ENCODE results near the gene UQCRHL.
"Not testable (repeated sequence)": the region's sequence is repeated elsewhere in the genome, so short reads cannot be mapped to it uniquely, and the experiment has no call there.

The UQCRHL gene

DNA sequence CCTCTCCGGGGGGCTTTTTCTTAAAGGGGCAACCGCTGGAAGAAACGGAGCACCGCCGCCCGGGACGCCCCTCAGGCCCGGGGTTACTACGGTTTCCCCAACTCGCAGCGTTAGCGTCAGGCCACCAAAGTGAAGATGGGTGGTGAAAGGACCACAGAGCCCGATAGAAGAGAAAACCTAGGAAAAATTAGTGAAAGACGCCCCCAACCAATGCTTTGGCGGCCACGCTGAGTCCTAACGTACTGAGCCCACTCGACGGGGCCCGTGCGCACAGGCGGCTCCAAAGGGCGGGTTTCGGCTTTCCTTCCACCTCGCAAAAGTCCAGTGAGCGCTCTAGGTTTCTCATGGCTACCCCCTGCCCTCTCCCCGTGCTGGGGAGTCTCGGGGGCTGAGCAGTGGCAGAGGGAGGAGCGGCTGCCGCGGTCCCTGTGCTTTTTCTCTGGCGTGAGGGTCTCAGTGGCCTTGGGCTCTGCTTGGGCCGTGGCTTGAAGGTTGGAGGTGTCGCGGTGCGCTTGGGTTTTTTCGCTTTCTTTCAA lies 27.8 kb upstream of the UQCRHL start:
- no peak for DNase-seq

DNA sequence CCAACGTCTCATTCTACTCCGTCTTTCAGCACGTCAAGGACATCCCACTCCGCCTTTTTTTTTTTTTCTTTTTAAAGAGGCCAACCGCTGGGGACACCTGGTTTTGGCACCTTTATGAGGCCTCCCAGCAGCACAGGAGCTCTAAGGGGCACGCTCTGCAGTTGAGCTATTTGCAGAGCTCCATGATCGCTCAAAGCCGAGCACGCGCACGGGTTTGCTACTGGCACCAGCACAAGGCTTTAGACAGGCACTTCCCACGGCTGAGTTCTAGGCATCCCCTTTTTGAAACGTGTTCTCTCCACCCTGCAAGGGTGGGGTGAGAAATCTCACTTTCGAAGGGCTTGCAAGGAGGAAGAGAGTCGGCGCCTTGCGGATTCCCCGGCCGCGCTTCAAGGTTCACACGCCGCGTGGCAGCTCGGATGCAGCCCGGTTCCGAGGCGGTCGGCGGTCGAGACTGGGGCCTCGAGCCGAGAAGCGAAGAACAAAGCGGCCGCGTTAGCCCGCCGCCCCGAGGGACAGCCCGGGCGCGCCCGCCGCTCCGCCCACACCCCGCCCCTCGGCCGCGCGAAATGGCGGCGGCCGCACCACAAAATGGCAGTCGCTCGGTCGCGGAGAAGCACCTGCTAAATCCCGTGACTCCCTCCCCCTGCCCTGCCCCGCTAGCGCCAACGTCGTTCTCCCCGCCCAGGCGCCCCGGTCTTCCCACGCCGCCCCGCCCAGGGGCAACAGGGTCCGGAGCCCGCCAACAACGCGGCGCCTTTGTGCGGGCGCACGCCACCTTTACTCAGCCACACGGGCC lies 27.2 kb upstream of the UQCRHL start:
- DNase-seq, result peak; percentile 94

DNA sequence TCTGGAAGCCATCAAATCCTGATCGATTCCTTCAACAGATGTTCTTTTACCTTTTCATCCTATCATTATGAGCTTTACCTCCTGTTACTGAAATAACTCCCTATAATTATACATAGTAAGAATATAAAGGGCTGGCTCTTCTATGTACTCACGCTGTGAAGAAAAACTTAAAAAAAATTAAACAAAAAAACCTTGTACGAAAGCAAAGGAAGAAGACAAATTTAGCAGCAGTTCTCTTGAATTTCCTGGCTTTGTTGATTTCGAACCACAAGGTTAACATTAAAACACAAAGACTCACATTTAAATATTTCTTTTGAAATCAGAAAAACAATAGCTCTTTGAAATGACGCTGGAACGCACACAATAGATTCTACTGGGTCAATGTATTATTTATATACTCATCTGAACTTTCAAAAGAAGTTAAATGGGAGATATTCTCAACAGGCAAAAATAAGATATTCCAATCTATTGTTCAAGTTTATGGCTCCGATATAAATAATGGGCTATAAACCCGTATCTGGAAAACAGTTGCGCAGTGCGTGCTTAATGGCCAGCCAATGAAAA lies 26.5 kb upstream of the UQCRHL start:
- no peak for DNase-seq

GRCh38 chr1:15833069-15833679 lies 25.7 kb upstream of the UQCRHL start:
- peak; percentile 75 for DNase-seq

- DNase-seq, result no peak
Observed at GRCh38 chr1:15830258-15830657, 22.8 kb upstream of the UQCRHL start.

- DNase-seq, result not testable (repeated sequence)
Observed at GRCh38 chr1:15828931-15829330, 21.5 kb upstream of the UQCRHL start.

- DNase-seq, result not testable (repeated sequence)
Observed at GRCh38 chr1:15827567-15827966, 20.1 kb upstream of the UQCRHL start.

DNA sequence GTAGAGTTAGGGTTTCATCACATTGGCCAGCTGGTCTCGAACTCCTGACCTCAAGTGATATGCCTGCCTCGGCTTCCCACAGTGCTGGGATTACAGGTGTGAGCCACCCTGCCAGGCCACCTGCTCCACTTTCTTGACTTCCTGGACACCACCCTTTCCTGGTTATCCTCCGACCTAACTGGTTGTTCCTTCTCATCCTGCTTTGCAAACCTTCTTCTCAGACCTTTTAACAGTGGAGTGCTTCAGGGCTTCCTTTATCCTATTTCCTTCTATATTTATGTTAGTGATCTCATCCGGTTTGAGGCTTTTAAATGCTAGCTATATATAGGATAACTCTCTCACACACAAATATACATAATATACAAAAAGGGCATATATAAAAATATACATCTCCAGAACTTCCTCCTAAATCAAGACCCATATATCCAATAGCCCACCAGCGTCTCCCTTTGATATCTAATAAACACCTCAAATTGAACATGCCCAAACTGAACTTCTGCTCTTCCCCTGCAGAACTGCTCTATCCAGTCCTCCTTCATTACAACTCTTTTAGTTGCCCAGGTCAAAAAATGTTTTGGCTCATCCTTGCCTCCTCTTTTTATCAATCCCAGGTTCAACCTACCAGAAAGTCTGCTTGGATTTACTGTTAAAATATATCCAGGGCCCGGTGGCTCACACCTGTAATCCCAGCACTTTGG lies 19.5 kb upstream of the UQCRHL start:
- DNase-seq, result no peak

DNA sequence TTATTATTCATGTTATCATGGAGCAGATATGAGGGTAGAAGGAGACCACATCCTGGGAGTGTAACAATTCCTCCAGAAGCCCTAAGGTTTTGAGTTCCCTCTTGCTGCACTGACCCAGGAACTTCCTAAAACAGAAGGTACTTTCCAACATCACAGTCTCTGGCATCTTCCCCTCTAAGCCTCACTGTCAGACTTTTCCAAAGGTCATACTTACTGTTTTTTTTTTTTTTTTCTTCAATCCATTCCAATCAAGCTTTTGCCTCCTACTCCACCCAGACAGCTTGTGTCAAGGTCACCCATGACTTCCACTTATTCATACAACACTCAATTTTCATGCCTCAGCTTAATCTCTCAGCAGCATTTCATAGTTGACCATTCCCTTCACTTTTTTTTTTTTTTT lies 18.4 kb upstream of the UQCRHL start:
- no peak for DNase-seq

- DNase-seq, result no peak
Observed at GRCh38 chr1:15820478-15820877, 13.0 kb upstream of the UQCRHL start.

- DNase-seq, result peak; percentile 26
Observed at GRCh38 chr1:15816674-15817073, 9.2 kb upstream of the UQCRHL start.

DNA sequence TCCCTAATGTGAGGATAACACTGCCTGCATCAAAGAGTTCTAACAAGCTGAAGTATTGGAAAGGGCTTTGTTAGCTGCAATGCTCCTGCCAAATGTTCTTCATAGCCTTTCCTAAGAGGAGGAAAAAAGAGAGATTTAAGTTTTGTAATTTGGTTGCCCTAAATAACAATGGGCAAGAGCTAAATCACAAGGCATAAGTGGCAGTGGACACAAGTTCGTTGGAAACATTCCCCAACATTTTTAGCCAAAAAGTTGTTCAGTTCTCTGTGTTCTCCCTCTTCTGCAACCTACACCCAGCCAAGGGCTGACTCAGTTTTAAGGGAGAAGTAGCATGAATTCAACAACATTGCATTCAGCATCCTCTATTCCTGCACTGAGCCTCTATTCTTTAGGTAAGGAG lies 2.6 kb upstream of the UQCRHL start:
- no peak for DNase-seq

DNA sequence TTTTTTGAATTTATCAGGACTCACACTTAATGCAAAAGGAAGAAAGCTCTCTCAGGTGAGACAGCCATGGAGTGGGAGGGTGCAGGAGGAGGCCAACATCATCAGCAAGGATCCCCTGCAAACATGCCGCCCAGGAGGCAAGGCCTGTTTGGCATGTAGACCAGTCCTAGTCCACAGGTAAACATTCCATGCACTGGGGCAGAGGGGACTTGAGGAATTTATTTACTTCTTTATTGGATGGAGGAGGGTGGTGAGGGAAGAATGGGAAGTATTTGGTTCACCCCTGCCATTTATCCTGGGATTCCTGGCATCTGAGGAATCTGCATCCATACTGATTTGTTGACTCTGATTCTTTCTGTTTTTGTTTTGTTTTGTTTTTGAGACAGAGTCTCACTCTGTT lies 1.5 kb upstream of the UQCRHL start:
- DNase-seq, result no peak

DNA sequence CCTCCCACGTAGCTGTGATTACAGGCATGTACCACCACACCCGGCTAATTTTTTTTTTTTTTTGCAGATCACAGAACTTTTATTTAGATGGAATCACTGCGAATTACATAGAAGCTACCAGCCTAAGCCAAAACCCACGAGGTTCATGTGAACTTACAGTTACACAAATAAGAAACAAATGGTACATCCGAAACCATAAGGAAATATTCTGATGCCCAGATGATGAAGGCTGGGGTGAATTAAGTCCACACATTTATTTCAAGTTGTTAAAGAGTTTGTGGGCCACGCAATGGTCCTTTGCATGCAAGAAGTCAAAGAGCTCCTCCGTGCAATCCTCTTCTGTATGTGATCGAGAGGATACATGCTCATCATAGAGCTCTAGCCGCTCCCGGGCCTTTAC lies 328 bp downstream of the UQCRHL start:
- DNase-seq, result no peak

- no peak for DNase-seq
Observed at GRCh38 chr1:15804060-15804459, 3.4 kb downstream of the UQCRHL start.

- DNase-seq, result peak; percentile 30
Observed at GRCh38 chr1:15803380-15803779, 4.1 kb downstream of the UQCRHL start.

GRCh38 chr1:15802234-15802965 lies 5.0 kb downstream of the UQCRHL start:
- no peak for DNase-seq

DNA sequence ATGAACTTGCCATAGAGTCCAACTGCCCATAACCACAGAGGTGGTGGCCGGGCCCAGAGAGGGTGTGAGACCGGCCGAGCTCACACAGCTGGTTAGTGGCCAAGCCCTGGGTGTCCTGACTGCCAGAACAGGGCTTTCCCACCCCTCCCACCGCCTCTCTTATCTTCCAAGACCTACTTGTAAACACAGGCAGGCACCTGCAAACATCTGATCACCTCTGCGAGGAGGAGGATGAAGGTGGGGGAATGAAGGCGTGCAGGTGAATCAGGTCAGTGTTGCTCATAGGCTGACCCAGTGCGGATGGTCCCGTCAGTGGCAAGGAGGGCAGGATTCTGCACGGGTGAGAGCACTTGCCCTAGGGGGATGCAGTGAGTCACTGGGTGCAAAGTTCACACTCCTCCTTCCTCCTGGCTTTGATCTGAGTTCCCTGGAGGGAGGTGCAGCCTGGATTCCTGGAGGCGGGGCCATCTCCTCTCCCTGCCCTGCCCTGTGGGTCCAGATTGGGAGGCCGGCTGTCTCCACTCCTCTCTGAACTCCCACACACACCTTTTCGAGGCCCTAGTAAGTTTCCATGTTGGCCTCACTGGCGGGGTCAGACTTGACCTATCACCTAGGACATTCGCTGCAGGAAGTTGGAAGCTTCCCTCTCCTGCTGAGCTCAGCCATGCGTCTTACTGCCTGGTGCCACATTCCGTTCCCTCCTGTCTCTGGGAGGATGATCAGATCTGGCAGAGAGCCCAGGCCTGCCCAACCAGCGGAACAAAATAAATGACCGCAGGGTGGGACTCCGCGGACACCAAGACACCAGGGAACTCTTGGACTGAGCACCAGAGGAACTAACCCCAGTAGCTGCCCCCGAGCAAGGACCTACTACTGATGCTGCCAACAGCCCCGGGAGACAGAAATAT lies 7.3 kb downstream of the UQCRHL start:
- no peak for DNase-seq

DNA sequence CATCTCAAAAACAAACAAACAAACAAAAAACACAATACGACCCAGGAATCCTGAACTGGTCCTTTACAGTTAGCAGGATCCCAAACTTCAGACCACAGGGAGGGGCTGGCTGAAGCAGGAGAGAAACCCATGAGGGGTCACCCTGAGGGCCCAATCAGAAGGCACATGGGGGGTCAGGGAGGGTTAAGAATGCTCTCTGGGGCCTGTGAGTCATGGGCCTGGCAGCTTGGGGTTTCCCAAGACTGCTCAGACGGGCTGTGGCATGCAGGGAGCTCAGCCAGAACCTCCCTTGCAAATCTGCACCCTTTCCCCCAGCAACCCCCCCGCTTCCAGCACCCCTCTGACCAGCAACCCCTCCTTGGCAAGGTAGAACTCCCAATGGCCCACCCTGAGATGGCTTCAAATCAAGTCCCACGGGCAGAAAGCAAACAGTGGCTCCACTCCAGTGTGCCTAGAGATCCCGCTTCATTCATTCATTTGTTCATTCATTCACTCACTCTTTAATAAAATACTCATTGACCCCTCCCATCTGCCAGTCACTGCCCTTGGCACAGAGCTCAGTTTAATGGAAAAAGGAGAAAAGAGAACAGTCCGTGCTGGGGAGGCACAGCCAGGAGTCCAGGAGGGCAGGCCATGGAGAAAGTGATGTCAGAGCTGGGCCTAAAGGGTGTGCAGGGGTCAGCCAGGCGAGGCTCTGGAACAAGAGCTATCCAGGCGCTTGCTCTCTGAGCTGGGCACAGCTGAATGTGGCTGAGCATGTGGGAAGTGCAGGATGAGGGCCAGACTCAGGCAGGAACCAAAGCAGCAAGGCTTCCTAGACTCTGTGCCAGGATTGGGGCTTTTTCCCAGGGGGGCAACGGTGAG lies 8.2 kb downstream of the UQCRHL start:
- peak; percentile 19 for DNase-seq

DNA sequence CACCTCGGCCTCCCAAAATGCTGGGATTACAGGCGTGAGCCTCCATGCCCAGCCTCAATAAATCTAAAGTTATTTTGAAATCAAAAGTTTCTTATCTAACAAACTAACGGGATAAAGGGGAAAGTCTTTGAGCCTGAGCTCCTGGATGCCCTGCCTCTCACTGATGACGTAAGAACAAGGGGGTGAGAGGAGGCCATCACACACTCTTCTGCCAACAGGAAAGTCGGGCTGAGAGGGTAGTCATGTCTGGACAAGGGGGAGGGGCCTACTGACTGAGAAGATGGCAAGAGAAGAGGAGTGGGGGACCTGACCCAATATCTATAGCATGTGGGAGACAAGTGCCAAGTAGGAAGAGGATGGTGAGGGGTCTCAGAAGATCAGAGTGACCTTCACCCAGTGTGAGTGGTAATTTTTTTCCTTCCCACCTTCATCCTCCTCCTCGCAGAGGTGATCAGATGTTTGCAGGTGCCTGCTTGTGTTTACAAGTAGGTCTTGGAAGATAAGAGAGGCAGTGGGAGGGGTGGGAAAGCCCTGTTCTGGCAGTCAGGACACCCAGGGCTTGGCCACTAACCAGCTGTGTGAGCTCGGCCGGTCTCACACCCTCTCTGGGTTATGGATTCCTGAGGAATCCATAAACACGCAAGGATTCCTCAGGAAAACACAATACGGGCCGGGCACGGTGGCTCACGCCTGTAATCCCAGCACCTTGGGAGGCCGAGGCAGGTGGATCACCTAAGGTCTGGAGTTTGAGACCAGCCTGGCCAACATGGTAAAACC lies 9.6 kb downstream of the UQCRHL start:
- no peak for DNase-seq

Data from activated CD4-positive, alpha-beta T cell treated with anti-CD3 and anti-CD28 coated beads, Interleukin-10, Interleukin-2, amounts not matched to agents 100 ng/mL and 50 ng/mL, durations not matched to agents 16 hours and 8 hours (primary cell).